GM12872 (cell line): Measurements from ENCODE around the gene NTSR1.

Source experiments
- TF ChIP-seq, protein P1 (sequence below): IDR thresholded peaks from 3 replicates; pipeline ENCODE4 v1.5.1; 2011; ENCODE audit warnings: low read depth, mild to moderate bottlenecking, low read length, moderate library complexity; ENCODE audit not compliant: insufficient read depth

The NTSR1 gene

DNA sequence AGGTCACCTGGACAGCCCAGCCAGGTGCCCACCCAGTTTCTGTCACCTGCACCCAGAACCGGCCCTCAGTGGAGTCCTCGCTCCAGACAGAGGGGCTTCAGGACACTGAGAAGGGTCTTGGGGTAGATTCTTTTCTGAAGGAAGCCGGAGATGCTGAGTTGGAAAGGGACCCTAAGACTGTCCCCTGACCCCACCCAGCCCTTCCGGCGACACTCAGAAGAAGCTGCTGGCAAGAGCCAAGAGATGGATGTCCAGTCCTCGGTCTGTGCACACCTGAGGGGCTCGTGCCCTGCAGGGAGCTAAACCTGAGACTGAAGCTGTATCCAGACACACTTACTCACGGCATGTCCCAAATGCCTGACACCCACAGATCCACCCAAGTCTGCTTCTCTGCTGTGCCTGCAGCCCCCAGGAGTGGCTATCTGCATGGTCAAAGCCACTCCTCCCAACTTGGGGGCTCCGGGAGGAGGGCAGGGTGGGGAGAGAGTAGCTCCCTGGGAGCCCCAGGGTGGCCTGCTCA, 20.2 kb downstream of the NTSR1 start:
- TF ChIP-seq, protein P1, sequence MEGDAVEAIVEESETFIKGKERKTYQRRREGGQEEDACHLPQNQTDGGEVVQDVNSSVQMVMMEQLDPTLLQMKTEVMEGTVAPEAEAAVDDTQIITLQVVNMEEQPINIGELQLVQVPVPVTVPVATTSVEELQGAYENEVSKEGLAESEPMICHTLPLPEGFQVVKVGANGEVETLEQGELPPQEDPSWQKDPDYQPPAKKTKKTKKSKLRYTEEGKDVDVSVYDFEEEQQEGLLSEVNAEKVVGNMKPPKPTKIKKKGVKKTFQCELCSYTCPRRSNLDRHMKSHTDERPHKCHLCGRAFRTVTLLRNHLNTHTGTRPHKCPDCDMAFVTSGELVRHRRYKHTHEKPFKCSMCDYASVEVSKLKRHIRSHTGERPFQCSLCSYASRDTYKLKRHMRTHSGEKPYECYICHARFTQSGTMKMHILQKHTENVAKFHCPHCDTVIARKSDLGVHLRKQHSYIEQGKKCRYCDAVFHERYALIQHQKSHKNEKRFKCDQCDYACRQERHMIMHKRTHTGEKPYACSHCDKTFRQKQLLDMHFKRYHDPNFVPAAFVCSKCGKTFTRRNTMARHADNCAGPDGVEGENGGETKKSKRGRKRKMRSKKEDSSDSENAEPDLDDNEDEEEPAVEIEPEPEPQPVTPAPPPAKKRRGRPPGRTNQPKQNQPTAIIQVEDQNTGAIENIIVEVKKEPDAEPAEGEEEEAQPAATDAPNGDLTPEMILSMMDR = no peak

DNA sequence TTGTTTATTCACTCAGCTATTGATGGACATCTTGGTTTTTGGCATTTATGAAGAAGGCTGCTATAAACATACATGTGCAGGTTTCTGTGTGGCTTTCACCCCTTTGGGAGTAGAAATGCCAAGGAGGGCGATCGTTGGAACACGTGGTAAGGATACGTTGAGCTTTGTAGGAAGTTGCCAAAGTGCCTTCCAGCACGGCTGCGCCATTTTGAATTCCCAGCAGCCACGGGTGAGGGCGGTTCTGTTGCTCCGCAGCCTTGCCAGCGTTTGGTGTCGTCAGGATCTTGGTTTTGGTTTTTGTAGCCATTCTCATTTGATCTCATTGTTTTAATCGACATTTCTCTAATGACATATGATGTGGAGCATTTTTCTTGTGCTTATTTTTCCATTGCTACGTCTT, 21.8 kb downstream of the NTSR1 start:
- TF ChIP-seq, protein P1 = no peak

GRCh38 chr20:62732031-62732760, 23.6 kb downstream of the NTSR1 start:
- TF ChIP-seq, protein P1 = no peak

- TF ChIP-seq, protein P1 = no peak
Observed at GRCh38 chr20:62732842-62733525, 24.3 kb downstream of the NTSR1 start.

DNA sequence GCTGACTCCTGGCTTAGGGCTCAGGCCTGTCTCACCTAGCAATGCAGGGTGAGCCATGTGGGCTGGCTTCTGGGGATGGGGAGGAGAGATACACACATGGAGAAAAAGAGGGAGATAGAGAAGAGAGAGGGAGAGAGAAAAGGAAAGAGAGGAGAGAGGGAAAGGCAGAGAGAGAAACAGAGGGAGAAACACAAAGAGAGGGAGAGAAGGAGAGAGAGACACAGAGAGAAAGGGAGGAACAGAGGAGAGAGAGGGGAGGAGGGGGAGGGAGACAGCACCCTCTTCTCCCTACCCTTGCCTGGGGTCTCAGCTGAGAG, 24.8 kb downstream of the NTSR1 start:
- TF ChIP-seq, protein P1 = no peak

DNA sequence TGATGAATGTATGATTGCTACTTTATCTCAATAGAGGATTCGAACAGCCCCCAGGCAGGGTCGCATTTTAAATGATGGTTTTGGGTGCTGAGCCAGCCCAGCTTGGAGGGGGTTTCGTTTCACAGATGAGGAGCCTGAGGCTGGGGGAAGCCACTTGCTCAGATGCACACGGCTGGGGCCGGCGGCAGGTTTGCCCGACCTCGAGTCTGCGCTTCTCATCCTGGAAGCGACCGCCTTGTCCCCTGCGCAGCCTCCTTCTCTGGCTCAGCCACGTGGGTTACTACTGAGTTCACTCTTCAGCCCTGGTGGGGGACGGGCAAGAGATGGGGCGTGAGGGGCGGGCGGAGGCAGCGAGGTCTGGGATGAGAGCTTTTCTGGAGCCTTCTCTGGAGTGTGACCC, 25.3 kb downstream of the NTSR1 start:
- TF ChIP-seq, protein P1 = no peak

DNA sequence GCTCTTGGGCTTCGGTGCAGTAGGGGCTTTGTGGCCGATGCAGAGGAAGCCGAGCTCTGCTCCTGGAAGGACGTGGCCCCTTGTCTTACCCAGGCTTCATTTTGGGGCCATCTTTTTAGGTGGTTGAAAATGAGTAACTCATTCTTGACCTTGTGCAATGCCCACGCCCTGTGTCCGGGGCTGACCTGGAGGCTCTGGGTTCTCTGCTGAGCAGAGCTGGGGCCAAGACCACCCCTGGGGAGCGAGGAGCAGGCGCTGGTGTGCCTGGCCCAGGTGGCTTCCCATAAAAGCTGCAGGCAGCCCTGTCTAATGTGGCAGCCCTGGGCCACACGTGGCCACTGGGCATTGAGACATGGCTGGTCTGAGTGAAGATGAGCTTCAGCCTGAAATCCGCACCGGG, 25.7 kb downstream of the NTSR1 start:
- TF ChIP-seq, protein P1 = no peak
